SW 1271 (cell line): ENCODE measurements around the gene SMARCD2.
A peak's percentile ranks its signal among the peaks of the same experiment; 100 is the strongest.
"Not testable (repeated sequence)": the region's sequence is repeated elsewhere in the genome, so short reads cannot be mapped to it uniquely, and the experiment has no call there.

Experiments
- DNase-seq, 2 experiments: peaks; one replicate each; lab custom pipeline; 2025; lab: John Stamatoyannopoulos, UW

SMARCD2 gene

GRCh38 chr17:63804328-63804727 lies 38.2 kb downstream of the SMARCD2 start:
- no peak for DNase-seq

DNA sequence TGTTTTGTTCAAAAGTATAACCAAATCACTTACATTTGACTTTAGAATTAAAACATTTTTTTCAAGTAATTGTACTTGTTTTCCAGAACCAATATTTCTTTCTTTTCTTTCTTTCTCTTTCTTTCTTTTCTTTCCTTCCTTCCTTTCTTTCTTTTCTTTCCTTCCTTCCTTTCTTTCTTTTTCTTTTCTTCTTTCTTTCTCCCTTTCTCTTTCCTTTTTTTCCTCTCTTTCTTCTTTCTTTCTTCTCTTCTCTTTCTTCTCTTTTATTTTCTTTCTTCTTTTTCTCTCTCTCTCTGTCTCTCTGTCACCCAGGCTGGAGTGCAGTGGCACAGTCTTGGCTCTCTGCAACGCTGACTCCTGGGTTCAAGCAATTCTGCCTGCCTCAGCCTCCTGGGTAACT lies 41.7 kb downstream of the SMARCD2 start:
- DNase-seq: no peak

DNA sequence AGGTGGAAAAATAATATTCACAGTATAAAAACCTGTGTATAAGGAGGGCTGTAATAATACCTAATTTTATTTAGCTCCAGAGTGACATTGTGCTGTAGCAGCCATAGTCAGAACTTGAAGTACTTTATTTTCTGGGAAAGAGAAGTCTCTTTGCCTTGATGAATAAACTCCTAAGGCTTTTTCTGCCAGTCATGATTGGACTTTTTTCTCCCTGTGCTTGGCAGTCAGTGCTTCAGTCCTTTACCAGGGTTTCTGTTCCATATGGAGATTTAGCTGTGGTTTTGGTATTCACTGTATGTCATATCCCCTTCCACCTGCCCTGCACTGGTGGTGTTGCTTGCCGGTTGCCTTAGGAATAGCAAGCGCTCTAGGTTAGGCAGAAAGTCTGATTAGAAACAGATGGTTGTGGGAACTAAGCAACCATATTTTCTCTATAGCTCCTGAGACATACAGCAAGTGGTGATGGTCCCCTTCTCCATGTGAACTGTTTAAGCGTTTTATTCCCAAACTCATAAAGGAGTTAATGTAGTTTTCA lies 43.8 kb downstream of the SMARCD2 start:
- DNase-seq: no peak

DNA sequence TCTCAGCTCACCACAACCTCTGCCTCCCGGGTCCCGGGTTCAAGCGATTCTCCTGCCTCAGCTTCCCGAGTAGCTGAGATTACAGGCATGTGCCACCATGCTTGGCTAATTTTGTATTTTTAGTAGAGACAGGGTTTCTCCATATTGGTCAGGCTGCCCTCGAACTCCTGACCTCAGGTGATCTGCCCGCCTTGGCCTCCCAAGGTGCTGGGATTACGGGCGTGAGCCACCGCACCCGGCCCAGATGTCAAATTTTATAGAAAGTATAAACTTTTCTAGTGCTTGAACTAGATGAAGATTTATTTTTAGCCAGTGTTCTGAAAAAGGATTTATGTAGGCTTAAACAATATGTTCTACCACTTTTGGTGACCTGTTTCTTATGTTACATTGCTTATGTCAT lies 46.1 kb downstream of the SMARCD2 start:
- DNase-seq: not testable (repeated sequence)

DNA sequence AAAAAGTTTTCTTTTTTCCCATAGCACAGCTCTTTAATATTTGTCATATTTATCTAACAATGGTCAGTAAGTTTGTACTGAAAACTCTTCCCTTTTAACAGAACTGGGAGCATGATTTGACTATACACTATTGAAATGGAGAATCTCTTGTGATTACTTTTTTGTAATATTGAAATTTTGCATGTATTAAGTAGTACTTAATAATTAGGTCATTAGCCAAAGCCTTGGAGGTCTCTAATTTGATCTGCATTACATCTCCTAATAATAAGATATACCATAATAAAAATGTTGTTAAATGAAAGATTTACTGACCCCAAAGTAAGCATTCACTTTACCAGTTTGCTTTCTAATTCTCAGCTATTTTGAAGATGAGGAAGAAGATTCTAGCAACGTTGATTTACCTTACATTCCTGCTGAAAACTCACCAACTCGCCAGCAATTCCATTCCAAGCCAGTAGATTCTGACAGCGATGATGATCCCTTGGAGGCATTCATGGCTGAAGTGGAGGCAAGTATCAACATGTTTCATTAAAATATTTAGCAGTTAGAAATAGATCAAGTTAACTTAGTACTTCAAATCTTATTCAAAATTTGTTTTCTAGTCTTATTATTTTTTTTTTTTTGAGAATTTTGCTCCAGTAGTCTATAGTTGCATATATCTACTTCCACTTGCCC lies 50.3 kb downstream of the SMARCD2 start:
- DNase-seq: no peak

GRCh38 chr17:63790057-63790456 lies 52.4 kb downstream of the SMARCD2 start:
- no peak for DNase-seq

DNA sequence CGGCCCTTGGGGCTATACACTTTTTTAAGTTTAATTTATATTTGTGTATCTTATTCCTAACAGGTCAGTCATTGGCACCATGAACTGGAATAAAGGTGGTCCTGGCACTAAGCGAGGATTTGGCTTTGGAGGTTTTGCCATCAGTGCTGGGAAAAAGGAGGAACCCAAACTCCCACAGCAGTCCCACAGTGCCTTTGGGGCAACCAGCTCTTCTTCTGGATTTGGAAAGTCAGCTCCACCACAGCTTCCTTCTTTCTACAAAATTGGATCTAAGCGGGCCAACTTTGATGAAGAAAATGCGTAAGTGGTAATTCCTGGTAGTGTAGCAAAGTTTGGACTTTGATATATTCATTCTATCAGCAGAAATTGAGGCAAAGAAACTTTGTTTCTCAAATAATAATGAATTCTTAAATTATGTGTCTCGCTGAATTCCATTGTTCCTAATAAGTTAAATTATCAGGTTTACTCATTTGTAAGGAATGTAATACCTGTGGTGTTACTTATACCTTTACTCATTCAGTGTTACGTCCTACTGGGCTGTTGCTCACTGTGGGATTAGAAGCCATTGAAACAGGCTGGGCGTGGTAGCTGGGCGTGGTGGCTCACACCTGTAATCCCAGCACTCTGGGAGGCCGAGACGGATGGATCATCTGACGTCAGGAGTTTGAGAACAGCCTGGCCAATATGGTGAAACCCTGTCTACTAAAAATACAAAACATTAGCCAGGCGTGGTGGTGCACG lies 55.3 kb downstream of the SMARCD2 start:
- no peak for DNase-seq

DNA sequence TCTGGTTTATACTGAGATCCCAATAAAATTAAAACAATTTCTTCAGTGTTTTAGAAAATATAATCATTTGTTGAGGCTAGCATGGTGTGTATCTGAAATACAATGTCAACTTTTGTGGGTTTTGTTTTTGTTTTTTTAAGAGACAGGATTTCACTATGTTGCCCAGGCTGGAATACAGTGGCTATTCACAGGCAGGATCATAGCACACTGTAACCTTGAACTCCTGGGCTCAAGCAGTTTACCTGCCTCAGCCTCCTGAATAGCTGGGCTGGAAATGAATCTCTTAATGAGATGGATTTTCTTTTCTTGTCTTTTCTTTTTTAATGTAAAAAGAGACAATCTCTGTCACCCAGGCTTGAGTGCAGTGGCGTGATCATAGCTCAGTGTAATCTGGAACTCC lies 56.4 kb downstream of the SMARCD2 start:
- no peak for DNase-seq

- peak in 1 of 2 experiments; percentile 37 for DNase-seq
Measured at GRCh38 chr17:63785556-63785955, 56.9 kb downstream of the SMARCD2 start.

DNA sequence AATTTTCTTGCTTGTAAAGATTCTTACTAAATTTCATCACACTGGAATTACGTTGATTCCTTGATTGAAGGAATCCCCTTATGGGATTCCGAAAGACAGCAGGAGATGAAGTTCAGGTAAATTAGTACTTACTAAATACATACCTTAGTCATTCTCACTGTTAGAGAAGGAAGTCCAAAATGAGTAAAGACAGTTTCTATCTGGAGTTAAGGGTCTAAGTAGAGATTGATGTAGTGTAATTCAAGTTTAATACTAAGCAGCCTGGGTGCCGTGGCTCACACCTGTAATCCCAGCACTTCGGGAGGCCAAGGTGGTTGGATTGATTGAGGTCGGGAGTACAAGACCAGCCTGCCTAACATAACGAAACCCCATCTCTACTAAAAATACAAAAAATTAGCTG lies 59.0 kb downstream of the SMARCD2 start:
- no peak for DNase-seq
